Kidney tubule cell (primary cell): ENCODE results near the gene UGT1A10.
"Not testable (repeated sequence)": the region's sequence is repeated elsewhere in the genome, so short reads cannot be mapped to it uniquely, and the experiment has no call there.

Source experiments
- DNase-seq: peaks from one replicate; pipeline ENCODE4 v3.0.0-alpha.2; 2018; ENCODE audit warnings: low spot score

UGT1A10 gene

DNA sequence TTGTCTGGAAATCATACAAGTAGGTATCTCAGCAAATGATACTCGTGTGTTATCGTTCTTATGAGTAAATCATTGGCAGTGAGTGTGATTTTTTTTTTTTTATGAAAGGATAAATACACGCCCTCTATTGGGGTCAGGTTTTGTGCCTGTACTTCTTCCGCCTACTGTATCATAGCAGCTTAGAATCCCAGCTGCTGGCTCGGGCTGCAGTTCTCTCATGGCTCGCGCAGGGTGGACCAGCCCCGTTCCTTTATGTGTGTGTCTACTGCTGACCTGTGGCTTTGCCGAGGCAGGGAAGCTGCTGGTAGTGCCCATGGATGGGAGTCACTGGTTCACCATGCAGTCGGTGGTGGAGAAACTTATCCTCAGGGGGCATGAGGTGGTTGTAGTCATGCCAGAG is at the start of gene UGT1A10:
TSS of gene UGT1A10 (plus strand) at position 143 of the 400 bp plus-strand sequence. CDS start at position 218, 75 bp downstream.
- DNase-seq = not testable (repeated sequence)

DNA sequence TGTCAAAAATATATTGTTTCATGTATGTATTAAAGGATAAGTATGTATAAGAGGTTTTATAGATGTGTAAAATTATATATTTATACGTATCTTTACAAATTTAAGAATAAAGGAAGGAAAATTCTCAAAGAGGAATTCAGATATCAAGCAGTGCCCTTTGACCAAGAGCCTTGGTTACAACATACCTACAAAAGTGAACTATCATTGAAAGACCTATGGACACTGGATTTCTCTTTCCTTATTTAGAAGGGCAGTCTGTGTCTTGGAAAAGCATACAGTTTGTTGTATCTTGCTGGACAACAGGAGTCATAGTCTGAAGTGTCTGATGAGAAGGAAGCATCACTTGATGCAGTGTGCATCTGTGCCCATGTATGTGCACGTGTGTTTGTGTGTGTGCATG is 47.8 kb upstream of the UGT1A10 start:
- DNase-seq = no peak

DNA sequence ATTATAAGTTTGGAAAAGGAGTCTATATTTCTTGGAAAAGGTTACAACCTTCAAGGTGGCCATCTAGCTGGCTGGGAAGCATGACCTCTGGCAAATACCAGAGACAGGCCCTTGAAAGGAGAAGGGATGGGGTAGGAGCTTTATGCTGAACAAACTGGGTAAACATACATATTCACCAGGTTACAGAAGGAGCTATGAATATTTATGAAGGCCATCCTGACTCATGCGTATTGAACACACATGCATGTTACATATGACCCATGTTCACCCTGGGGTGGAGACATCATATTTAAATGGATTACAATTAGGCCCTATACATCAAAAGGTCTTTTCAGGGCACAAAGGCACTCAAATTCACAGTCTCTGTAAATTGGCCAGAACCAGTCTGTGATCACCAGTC is 43.5 kb upstream of the UGT1A10 start:
- not testable (repeated sequence) for DNase-seq

DNA sequence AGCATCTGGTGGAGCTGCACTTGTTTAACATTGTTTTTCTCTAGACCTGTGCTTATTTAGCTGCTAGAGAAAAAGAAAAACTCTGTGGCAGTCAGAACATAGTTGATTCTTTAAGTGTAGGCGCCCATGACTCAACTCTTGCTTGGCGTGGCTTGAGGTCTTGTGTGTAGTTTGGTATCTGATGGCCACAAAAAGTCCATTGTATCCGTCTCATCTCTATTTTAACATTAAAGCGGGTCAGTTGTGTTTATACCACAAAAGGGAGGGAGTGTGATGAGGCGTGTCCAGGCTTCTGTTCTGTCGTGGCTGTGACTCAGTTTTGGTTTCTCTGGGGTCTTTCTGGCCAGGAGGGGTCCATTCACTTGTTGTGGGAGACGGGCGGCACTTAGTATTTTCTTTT is 43.0 kb upstream of the UGT1A10 start:
- DNase-seq = peak; percentile 19

DNA sequence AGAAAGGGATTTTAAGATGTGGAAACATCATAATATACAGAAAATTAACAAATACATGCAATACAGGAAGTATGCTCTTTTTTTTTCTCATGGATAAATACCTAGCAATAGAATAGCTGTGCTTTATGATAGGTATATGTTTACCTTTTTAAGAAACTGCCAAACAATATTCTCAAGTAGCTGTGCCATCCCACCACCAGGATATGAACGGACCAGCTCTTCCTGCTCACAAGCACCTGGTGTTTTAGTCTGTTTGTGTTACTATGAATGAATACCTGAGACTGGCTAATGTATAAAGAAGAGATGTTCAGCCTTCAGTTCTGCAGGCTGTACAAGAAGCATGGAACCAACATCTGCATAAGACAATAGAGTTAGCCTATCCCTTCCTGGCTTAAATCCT is 38.7 kb upstream of the UGT1A10 start:
- DNase-seq = no peak

DNA sequence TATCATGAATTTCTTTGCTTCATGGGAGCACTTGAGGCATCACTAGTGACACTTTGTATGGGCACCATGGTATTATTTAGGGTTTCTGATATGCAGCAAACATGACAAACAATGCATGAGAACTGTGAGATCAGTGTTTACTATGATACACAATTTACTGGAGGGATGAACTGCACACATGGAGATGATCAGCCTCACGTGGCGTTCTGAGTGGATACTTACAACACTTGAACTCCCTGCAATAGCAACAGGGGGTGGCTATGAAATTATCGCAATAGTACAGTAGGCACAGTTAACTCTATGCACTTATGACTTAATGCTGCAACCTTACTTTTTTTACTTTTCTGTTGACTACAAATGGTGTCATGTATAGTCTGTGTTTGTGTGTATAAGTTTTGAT is 37.3 kb upstream of the UGT1A10 start:
- no peak for DNase-seq

DNA sequence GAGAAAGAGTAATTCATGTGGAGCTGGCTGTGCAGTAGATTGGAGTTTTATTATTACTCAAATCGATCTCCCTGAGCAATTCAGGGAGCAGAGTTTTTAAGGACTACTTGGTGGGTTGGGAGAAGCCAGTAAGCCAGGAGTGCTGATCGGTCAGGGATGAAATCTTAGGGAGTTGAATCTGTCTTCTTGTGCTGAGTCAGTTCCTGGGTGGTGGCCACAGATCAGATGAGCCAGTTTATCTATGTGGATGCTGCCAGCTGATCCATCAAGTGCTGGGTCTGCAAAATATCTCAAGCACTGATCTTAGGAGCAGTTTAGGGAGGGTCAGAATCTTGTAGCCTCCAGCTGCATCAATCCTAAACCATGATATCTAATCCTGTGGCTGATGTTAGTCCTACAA is 35.9 kb upstream of the UGT1A10 start:
- DNase-seq = peak; percentile 60

DNA sequence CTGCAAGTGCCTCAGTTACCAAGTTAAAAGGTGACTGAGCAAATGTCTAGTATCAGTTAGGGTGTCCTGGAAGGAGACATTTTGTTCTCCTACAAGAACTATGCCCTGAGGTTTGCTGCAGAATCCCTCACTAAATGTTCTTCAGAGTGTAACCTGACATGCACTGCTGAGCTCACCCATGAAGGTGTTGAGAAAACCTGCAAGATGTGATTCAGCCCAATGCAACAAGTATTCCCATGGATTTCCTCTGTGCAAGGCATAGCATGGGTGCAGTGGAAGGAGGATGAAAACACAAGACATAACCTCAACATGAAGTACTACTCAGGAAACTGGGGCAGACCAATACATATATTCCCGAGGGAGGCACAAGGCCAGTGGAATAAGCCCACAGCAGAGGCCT is 34.2 kb upstream of the UGT1A10 start:
- DNase-seq = peak; percentile 45

DNA sequence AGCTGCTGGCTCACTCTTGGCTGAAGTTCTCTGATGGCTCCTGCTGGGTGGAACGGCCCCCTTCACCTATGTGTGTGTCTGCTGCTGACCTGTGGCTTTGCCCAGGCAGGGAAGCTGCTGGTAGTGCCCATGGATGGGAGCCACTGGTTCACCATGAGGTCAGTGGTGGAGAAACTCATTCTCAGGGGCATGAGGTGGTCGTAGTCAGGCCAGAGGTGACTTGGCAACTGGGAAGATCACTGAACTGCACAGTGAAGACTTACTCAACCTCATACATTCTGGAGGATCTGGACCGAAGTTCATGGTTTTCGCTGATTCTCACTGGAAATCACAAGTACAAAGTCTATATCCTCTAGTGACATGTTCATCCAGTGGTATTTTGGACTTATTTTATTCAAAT is 32.7 kb upstream of the UGT1A10 start:
- DNase-seq = peak; percentile 27

DNA sequence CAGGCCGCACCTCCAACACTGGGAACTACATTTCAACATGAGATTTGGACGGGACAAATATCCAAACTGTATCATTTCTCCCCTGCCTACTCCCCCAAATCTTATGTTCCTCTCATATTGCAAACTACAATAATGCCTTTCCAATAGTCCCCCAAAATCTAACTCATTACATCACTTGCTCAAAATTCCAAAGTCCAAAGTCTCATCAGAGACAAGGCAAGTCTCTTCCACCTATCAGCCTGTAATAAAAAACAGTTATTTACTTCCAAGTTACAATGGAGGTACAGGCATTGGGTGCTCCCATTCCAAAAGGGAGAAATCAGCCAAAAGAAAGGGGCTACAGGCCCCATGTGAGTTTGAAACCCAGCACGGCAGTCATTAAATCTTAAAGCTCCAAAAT is 31.4 kb upstream of the UGT1A10 start:
- DNase-seq = no peak

DNA sequence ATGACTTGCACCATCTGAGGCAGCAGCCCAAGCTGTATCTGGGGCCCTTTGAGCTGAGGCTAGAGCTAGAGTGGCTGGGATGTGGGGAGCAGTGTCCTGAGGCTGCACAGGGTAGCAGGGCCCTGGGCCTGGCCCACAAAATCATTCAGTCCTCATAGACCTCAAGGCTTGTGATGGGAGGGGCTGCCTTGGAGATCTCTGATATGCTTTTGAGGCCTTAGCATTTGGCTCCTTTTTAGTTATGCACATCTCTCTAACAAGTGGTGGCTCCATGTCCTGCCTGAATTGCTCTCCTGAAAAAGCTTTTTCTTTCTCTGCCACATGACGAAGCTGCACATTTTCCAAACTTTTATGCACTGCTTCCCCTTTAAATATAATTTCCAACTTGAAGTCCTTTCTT is 30.6 kb upstream of the UGT1A10 start:
- no peak for DNase-seq

DNA sequence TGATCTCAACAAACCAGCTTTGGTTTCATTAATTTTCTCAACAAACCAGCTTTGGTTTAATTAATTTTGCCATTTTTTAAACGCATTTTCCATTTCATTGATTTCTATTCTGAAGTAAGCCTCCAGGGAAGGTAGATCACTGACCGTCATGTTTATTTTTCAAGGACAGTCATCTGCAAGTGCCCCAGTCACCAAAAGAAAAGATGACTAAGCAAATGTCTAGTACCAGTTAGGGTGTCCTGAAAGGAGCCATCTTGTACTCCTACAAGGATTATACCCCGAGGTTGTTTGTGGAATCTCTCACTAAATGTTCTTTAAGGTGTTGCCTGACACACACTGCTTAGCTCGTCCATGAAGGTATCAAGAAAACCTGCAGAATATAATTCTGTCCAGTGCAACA is 25.0 kb upstream of the UGT1A10 start:
- DNase-seq = no peak

DNA sequence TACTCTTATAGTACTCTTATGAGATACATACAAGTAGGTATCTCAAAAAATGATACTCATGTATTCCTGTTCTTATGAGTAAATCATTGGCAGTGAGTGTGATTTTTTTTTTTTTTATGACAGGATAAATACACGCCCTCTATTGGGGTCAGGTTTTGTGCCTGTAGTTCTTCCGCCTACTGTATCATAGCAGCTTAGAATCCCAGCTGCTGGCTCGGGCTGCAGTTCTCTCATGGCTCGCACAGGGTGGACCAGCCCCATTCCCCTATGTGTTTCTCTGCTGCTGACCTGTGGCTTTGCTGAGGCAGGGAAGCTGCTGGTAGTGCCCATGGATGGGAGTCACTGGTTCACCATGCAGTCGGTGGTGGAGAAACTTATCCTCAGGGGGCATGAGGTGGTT is 18.8 kb upstream of the UGT1A10 start, which contains the start of gene UGT1A8:
TSS of gene UGT1A8 (plus strand) at position 158 of the 400 bp plus-strand sequence. CDS start at position 233, 75 bp downstream.
- not testable (repeated sequence) for DNase-seq

DNA sequence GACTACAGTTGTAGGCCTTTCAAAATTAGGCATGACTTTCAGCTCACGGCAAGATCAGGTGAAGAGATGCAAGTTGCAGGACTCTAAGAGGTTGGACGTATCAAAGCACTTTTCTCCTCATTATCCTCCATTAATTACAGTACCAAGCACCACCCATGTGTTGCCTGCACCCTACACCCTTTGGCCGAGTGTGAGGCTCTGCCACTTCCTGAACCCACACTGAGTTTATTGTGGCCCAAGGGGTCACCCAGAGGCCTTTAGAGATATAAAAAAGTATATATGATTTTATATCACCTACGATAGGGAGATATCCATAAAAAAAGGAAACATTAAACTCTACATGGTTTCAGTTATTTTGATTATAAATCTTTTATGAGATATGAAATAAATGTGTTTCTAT is 16.0 kb upstream of the UGT1A10 start:
- DNase-seq = no peak

DNA sequence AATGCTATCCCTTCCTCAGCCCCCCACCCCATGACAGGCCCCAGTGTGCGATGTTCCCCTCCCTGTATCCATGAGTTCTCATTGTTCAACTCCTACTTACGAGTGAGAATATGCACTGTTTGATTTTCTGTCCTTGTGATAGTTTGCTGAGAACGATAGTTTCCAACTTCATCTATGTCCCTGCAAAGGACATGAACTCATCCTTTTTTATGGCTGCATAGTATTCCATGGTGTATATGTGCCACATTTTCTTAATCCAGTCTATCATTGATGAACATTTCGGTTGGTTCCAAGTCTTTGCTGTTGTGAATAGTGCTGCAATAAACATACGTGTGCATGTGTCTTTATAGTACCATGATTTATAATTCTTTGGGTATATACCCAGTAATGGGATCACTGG is 14.4 kb upstream of the UGT1A10 start:
- not testable (repeated sequence) for DNase-seq

DNA sequence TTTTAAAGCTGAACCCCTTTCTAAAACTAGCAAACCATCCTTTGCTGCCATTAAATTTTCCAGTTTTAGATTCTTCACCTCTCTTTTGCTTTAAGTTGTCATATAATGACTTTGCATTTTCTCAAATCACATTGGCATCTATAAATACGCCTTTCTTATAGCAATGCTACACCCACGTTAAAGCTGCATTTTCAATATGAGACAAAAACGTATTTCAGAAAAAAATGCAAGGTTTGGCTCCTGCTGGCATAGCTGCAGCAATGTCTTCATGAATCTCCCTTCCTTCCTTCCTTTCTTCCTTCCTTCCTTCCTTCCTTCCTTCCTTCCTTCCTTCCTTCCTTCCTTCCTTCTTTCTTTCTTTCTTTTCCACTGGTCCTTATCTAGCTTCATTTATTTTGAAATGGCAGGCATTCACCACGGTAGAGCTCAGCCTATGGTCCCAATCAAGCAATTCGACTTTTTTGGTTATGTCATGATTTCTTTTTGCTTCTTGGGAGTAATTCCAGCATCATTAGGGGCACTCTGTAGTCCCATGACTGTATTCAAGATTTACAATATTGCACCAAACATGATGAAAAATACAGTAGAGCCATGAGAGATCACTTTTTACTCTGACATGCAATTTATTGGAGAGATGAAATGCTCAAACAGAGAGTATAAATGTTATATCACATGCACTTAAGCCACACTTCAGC is 8.8 kb upstream of the UGT1A10 start:
- DNase-seq = no peak

DNA sequence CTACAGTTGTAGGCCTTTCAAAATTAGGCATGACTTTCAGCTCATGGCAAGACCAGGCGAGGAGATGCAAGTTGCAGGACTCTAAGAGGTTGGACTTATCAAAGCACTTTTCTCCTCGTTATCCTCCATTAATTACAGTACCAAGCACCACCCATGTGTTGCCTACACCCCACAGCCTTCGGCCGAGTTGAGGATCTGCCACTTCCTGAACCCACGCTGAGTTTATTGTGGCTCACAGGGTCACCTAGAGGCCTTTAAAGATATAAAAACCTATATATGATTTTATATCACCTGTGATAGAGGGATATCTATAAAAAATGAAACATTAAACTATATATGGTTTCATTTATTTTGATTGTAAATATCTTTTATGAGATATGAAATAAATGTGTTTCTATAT is 2.6 kb downstream of the UGT1A10 start:
- DNase-seq = no peak

DNA sequence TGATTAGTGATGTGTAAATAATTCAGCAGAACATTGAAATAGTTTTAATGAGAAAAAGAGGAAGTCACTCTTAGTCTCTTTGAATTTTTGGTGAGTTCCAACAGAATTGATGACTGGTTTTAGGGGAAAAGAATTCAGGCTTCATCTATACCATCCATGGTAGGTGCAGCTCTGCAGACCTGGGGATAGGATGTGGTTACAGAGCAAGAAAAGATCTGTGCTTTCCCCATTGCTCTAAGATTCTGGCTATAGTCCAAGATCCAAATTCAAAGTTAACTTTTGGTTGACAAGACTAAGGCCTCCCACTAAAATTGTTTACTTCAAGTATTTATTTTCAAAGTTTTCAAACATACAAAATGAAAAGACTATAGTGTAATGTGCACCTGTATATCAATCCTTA is 3.6 kb downstream of the UGT1A10 start:
- no peak for DNase-seq

DNA sequence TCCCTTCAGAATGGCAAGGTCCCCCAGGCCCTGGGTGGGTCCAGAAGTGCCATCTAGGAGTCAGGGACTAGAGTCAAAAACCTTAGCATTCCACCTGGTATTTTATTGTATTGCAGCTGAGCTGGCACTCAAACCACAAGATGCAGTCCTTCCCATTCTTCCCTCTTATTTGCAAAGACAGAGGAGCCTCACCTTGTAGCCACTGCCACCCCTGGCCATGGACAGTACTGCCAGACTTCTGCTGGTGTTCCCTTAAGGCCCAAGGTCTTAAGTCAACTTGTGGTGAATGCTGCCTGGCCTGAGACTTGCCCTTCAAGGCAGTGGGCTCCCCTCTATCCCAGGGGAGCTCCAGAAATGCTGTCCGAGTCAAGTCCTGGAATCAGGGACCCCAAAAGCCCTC is 6.9 kb downstream of the UGT1A10 start:
- peak; percentile 51 for DNase-seq

DNA sequence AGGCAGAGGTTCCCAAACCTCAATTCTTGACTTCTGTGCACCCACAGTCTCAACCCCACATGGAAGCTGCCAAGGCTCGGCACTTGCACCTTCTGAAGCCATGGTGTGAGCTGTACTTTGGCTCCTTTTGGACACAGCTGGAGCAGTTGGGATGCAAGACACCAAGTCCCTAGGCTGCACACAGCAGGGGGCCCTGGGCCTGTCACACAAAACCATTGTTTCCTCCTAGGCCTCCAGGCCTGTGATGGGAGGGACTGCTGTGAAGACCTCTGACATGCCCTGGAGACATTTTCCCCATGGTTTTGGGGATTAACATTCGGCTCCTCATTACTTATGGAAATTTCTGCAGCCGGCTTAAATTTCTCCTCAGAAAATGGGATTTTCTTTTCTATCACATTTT is 9.8 kb downstream of the UGT1A10 start:
- DNase-seq = not testable (repeated sequence)

DNA sequence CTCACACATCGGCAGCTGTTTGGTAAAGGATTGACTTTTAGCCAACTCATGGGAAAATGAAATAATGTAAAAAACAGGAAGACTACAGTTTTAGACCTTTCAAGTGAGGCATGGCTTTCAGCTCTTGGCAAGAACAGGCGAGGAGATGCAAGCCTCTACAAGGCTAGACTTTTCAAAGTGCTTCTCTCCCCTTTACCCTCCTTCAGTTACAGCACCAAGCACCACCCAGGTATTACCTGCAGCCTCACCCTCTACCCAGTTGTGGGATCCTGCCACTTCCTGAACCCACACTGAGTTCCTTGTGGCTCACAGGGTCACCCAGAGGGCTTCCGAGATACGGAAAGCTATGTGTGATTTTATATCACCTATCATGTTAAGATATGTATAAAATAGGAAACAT is 14.7 kb downstream of the UGT1A10 start:
- no peak for DNase-seq

DNA sequence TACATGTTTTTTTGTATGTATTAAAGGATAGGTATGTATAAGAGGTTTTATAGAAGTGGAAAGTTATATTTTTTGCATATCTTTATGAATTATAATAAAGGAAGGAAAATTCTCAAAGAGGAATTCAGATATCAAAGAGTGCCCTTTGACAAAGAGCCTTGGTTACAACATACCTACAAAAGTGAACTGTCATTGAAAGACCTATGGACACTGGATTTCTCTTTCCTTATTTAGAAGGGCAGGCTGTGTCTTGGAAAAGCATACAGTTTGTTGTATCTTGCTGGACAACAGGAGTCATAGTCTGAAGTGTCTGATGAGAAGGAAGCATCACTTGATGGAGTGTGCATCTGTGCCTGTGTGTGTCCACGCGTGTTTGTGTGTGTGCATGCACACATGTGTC is 15.2 kb downstream of the UGT1A10 start:
- no peak for DNase-seq

DNA sequence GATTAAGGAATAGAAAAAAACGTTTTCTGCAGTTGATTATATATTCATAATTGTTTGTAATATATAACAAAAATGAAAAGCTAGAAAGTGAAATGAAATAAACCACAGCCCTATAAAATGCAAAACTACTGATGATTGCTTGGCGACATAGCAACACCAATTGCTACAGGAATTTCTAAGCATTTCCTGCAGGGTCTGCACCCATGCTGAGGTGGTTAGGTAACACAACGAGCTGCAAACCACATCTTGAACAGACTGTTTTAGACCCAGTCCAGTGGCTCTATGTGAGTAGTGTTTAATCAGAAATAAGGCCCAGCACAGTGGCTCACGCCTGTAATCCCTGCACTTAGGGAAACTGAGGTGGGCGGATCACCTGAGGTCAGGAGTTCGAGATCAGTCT is 18.3 kb downstream of the UGT1A10 start:
- DNase-seq = no peak

DNA sequence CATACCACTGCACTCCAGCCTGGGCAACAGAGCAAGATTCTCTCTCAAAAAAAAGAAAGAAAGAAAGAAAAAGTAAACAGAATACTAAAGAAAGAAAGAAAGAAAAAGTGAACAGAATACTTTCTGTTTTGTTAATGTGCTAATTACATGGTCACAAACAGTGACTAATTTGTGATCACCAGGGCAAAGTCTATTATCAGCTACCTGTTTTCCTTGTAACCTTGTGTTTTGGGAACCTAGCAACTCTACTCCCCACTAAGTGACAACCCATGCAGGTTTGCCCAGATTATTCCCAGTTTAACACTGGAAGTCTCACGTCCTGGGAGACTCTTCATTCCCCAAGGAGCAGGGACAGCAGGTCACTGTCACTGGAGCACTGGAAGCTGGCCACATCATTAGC is 18.8 kb downstream of the UGT1A10 start:
- no peak for DNase-seq
